HG03460 (cell line): ENCODE results near the gene FASN.
"Not testable (repeated sequence)": the region's sequence is repeated elsewhere in the genome, so short reads cannot be mapped to it uniquely, and the experiment has no call there.

Source experiments
- ATAC-seq: cut with Tn5 transposase; IDR thresholded peaks from one replicate; pipeline ENCODE4 v1.9.1; 2021; ENCODE audit not compliant: unreplicated experiment

The FASN gene

GRCh38 chr17:82047914-82048570, 50.0 kb downstream of the FASN start:
- no peak for ATAC-seq

DNA sequence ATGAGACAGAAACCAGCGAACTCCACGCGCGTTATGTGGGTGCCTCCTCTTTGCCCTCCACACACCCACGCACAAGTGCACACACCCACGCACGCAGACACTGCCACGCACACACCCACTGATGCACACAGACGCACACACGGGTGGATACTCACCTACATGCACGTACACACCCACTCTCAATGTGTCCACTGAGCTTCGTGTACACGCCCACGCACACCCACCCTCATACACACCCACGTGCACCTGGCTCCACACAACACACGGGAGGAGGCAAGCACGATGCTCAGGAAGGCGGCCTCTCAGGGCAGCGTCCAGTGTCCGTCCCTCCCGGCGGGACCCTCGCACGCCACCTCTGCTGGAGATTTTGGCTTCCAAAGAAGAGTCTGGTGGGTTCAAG, 50.7 kb downstream of the FASN start:
- no peak for ATAC-seq

DNA sequence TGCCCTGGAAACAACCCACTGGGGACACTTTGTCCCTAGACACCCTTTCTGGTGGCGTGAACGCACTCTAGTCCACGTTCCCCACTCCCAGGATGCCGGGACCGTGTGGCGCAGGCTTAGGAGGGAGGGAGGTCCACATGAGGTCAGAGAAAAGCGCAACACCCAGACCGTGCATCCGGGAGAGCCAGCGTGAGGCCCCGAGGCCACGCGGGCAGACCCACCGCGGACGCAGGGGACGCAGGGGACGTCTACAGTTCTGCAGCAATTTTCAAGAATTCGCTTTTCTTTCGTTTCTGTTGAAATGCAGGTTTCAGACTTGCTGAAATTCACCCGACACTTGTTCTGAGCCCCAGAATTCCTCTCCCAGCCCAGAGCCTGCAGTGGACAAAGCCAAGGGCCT, 51.1 kb downstream of the FASN start:
- no peak for ATAC-seq

GRCh38 chr17:82045936-82046484, 52.0 kb downstream of the FASN start:
- no peak for ATAC-seq

GRCh38 chr17:82043507-82043906, 54.5 kb downstream of the FASN start:
- no peak for ATAC-seq

GRCh38 chr17:82042649-82043048, 55.4 kb downstream of the FASN start:
- no peak for ATAC-seq

DNA sequence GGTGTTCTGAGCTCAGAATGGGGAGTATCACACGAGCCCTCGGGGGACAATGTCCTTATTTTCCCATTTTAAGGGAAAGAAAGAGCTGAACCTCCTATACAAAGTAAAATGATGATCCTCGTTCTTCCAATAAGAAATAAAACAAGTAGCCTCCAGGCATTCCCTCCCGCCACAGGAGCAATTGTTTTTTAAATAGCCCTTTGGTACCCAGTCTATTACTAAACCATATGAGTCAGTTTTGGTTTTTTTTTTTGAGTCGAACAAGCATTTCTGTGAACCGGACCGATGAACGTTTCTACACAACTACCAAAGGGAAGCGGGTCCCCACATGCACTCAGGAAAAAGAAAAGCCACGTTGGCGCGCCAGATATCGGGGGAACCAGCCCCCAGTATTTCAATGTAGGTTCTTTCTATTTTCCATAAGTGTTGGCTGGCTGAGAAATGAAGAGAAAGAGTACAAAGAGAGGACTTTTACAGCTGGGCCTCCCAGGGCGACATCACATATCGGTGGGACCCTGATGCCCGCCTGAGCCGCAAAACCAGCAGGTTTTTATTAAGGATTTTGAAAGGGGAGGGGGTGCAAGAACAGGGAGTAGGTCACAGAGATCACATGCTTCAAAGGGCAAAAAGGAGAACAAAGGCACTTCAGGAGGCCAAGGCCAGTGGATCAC, 56.8 kb downstream of the FASN start:
- ATAC-seq: no peak

DNA sequence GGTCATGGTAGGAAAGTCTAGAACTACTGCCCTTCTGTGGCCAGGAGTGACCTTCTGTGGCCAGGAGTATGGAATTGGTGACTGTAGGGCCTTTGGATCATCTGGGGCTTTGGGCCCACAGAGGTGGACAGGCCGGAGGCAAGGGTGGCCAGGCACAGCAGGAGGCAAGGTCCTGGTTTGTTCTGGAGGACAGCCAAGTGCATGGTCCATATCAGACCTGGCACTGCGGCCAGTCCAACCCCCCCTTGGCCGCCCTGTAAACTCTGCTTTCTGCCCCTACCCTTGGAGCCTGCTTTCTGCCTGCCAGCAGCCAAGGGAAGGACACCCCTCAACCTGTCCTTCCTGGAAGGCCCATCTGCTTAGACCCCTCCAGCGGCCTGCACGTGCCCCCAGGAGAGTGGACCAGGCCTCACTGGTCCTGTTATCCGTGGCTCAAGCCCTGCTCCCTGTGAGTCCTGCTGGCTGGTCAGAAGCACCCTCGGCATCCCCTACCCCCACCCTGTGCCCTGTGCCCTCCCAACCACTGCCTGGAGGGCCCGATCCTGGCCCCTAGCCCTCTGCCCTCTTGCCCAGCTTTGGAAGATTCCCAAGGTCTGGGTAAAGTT, 58.2 kb downstream of the FASN start:
- no peak for ATAC-seq

DNA sequence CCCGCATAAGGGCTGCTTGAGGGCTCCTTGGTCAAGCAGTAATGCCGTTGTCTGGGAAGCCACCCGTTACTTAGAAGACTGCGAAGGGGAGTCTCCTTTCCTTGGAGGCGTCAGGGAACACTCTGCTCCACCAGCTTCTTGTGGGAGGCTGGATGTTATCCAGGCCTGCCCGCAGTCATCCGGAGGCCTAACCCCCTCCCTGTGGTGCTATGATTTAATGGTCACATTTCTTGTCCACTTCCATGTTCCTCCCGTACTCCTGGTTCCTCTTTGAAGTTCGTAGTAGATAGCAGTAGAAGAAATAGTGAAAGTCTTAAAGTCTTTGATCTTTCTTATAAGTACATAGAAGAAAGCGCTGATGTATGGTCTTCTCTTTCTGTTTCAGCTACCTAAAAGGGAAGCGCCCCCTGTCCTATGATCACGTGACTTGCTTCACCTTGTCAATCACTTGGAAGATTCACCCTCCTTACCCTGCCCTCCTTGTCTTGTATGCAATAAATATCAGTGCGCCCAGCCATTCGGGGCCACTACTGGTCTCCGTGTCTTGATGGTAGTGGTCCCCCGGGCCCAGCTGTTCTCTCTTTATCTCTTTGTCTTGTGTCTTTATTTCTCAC, 59.1 kb downstream of the FASN start:
- ATAC-seq: not testable (repeated sequence)

- ATAC-seq: no peak
Measured at GRCh38 chr17:82037889-82038195, 60.2 kb downstream of the FASN start.

DNA sequence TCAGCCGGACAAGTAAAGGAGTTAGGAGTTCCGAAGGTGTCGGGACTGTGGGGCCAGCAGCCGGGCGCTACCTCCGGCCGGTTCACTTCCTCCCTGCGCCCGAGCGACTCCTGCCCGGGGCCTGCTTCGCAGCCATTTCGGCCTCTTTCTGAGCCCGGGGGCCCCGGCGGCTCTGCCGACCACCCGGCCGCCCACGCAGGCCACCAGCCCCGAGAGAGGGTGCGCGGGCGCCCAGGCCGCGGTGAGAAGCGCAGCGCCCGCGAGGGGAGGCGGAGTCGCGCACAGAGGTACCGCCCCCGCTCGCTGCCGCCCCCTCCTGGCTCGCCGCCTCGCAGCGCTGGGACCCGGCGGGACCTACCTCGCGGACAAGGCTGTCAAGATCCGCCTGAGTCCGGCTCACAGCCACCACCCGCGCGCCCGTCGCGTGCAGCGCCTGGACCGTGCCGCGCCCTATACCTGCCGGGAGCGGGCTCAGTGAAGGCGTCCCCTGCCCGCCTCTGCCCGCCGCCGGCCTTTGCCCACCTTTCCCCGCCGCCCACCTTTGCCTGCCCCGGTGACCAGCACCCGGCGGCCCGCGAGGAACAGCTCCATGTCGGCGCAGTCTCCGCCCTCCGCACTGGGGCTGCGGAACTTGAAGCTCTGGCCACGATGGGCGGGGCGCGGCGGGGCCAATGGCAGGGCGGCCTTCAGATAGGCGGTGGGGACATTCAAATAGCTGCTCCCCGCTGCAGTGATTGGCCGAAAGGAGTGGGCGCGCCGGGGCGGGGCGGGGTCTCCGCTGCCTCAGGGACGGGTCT, 60.7 kb downstream of the FASN start, which contains the start of gene DCXR:
Gene DCXR (minus strand): TSS at position 606 of the 797 bp plus-strand sequence. CDS start 15 bp downstream, at position 591.
- ATAC-seq: peak; percentile 81

GRCh38 chr17:82036634-82037091, 61.4 kb downstream of the FASN start:
- no peak for ATAC-seq

DNA sequence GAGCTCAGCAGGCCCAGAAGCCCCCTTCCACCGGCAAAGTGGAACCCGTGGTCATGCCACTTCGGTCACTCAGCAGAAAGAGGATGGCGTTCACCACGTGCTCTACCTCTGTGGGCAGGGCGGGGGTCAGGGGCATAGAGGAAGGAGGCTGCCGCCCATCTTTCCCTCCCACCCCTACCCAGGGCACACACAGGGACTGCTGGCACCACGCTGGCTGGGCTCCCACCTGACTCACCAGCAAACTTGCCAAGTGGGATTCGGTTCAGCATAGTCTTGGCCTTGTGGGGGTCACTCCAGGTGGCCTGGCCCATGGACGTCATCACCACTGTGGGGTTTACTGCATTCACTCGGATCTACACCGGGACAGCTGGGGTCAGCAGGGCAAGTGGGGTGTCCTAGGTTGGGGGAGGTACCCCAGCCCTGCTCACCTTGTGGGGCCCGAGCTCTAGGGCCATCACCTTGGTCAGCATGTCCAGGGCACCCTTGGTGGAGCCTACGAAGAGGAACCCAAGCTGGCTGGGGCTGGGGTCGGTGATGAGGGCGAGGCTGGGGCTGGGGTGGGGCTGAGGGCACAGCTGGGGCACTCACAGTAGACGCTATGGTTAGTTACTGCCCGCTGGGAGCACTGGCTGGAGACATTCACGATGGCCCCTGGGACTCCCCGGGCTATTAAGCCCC, 61.9 kb downstream of the FASN start:
- no peak for ATAC-seq

GRCh38 chr17:82035488-82035887, 62.5 kb downstream of the FASN start:
- ATAC-seq: no peak

DNA sequence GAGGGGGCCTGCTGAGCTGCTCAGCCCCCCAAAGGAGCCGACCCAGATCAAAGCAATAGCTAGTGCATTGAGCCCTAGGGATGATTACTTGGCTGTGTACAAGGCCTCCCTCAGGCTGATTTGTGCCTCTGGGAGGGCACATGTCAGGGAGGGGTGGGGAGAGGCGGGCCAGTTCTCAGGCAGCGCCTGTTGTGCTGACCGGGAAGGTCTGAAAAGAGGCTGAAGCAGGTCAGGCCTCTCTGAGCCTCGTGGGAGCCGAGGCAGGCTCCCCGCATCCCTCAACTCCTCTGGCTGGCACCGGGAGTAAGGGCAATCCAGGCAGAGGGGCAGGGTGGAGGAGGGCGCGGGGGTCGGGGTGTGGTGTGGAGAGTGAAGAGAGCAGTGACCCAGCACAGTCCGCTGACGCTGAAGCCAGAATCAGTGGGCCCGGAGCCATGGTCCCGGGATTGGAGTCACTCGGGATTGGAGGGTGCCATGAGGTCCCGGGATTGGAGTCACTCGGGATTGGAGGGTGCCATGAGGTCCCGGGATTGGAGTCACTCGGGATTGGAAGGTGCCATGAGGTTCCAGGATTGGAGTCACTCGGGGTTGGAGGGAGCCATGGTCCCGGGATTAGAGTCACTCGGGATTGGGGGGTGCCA, 63.5 kb downstream of the FASN start:
- no peak for ATAC-seq

DNA sequence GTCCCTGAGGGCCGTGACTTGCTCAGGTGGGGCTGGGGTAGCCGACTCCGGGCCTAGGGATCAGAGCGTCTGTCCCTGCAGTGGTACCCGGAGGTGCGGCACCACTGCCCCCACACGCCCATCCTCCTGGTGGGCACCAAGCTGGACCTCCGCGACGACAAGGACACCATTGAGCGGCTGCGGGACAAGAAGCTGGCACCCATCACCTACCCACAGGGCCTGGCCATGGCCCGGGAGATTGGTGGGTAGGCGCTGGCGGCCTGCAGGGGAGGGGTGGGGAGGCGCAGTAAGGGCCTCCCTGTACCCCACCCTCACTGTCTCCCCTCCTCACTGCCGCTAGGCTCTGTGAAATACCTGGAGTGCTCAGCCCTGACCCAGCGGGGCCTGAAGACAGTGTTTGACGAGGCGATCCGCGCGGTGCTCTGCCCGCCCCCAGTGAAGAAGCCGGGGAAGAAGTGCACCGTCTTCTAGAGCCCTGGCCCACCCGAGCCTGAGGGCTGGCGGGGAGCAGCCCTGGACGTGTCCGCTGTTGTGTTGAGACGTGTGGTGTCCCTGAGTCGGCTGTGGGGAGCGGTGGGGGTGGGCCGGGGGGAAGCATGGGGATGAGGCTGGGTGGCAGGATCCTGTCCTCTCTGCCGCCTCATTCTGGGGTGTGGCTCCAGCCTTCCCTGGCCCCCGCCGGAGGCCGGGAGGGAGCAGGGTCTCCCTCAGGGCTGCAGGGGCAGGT, 64.5 kb downstream of the FASN start:
- ATAC-seq: no peak

GRCh38 chr17:82031885-82032627, 66.0 kb downstream of the FASN start:
- no peak for ATAC-seq

DNA sequence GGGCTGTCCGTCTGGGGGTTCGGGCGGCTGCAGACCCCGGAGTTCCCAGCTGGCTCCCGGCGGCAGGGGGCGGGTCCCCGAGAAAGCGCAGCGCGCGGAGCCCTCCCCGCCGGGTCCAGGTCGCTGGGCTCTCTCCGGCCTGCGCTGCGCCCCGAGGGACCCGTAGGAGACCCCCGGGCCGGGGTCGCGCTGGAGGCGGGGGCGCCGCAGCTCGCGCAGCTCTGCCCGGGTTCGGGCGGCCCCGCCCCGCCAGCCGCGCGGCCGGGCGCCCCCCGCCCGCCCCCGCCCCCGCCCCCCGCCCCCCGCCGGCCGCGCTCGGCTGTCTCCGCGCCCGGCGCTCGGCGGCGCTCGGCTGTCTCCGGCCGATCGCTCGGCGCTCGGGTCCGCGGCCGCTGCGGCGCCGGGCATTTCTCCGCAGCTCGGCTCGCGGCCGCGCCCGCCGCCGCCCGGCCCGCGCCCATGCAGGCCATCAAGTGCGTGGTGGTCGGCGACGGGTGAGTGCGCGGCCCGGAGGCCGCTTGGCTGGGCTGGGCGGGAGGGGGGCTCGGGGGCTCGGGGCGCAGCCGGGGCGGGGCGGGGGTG, 66.6 kb downstream of the FASN start, which contains the start of gene RAC3:
Gene RAC3 (plus strand): TSS at position 376 of the 582 bp plus-strand sequence. CDS start 84 bp downstream, at position 460.
- no peak for ATAC-seq
